H9 (cell line): ENCODE measurements around the gene FICD. TPM values are rescaled to one million over a fixed set of nuclear protein-coding genes. Genes with fewer than 3 reads are reported as not detected.
"Not testable (repeated sequence)": the region's sequence is repeated elsewhere in the genome, so short reads cannot be mapped to it uniquely, and the experiment has no call there.

Experiments
- DNase-seq: peaks from one replicate; pipeline ENCODE4 v3.0.0-alpha.2; 2017
- H2AFZ ChIP-seq: one replicate; pipeline ENCODE4 v1.6.1; 2013; ENCODE audit warnings: mild to moderate bottlenecking, low read length, control low read depth, moderate library complexity
- H2AK5ac ChIP-seq: 2 replicates; pipeline ENCODE4 v1.6.1; 2013; ENCODE audit warnings: low read length, control low read depth, mixed read lengths; ENCODE audit not compliant: insufficient read length
- H2BK120ac ChIP-seq: one replicate; pipeline ENCODE4 v1.6.1; 2013; ENCODE audit warnings: low read depth, mild to moderate bottlenecking, low read length, control low read depth, inconsistent platforms; ENCODE audit not compliant: poor library complexity, severe bottlenecking
- H2BK12ac ChIP-seq: 2 replicates; pipeline ENCODE4 v1.6.1; 2013; ENCODE audit warnings: low read length, control low read depth, mixed read lengths, low read depth; ENCODE audit not compliant: insufficient read length
- H2BK15ac ChIP-seq: 2 replicates; pipeline ENCODE4 v1.6.1; 2013; ENCODE audit warnings: low read depth, low read length, control low read depth
- H2BK20ac ChIP-seq: one replicate; pipeline ENCODE4 v1.6.1; 2013; ENCODE audit warnings: low read depth, mild to moderate bottlenecking, low read length, control low read depth, inconsistent platforms; ENCODE audit not compliant: poor library complexity, severe bottlenecking
- H2BK5ac ChIP-seq: 2 replicates; pipeline ENCODE4 v1.6.1; 2013; ENCODE audit warnings: low read length, control low read depth, mixed read lengths; ENCODE audit not compliant: insufficient read length
- H3K14ac ChIP-seq: 2 replicates; pipeline ENCODE4 v1.6.1; 2013; ENCODE audit warnings: low read length, control low read depth; ENCODE audit not compliant: insufficient read depth
- H3K18ac ChIP-seq: 2 replicates; pipeline ENCODE4 v1.6.1; 2013; ENCODE audit warnings: low read depth, mild to moderate bottlenecking, mixed read lengths, low read length, control low read depth; ENCODE audit not compliant: insufficient read length
- H3K23ac ChIP-seq: 2 replicates; pipeline ENCODE4 v1.6.1; 2013; ENCODE audit warnings: low read length, control low read depth, mixed read lengths, low read depth; ENCODE audit not compliant: insufficient read length
- H3K23me2 ChIP-seq: 2 replicates; pipeline ENCODE4 v1.6.1; 2013; ENCODE audit warnings: low read depth, mild to moderate bottlenecking, mixed read lengths, low read length, control low read depth; ENCODE audit not compliant: insufficient read length, poor library complexity, severe bottlenecking
- H3K27ac ChIP-seq: 2 replicates; pipeline ENCODE4 v1.5.1; 2013; ENCODE audit warnings: low read length, control low read depth, mixed read lengths, low read depth; ENCODE audit not compliant: insufficient read length
- H3K27me3 ChIP-seq: 2 replicates; pipeline ENCODE4 v1.6.1; 2013; ENCODE audit warnings: low read length, control low read depth, inconsistent platforms; ENCODE audit not compliant: insufficient read depth
- H3K4ac ChIP-seq: 2 replicates; pipeline ENCODE4 v1.6.1; 2013; ENCODE audit warnings: low read depth, mild to moderate bottlenecking, control low read depth, inconsistent platforms, low read length, moderate library complexity
- H3K4me1 ChIP-seq: 2 replicates; pipeline ENCODE4 v1.6.1; 2013; ENCODE audit warnings: low read length, control low read depth, inconsistent platforms; ENCODE audit not compliant: insufficient read depth
- H3K4me2 ChIP-seq: 2 replicates; pipeline ENCODE4 v1.6.1; 2013; ENCODE audit warnings: low read length, control low read depth, mixed read lengths; ENCODE audit not compliant: insufficient read length, insufficient read depth
- H3K56ac ChIP-seq: 2 replicates; pipeline ENCODE4 v1.6.1; 2013; ENCODE audit warnings: low read depth, mild to moderate bottlenecking, mixed read lengths, low read length, control low read depth; ENCODE audit not compliant: insufficient read length
- H3K79me1 ChIP-seq: 2 replicates; pipeline ENCODE4 v1.6.1; 2013; ENCODE audit warnings: low read depth, mild to moderate bottlenecking, moderate library complexity, low read length, control low read depth, inconsistent platforms; ENCODE audit not compliant: insufficient read depth, poor library complexity, severe bottlenecking
- H3K79me2 ChIP-seq: 2 replicates; pipeline ENCODE4 v1.6.1; 2013; ENCODE audit warnings: low read length, control low read depth, inconsistent platforms; ENCODE audit not compliant: insufficient read depth
- H3K9ac ChIP-seq: 2 replicates; pipeline ENCODE4 v1.6.1; 2013; ENCODE audit warnings: low read length, control low read depth, mixed read lengths; ENCODE audit not compliant: insufficient read length; ENCODE audit errors: extremely low read depth
- H3K9me3 ChIP-seq: one replicate; pipeline ENCODE4 v1.6.1; 2013; ENCODE audit warnings: low read depth, low read length, inconsistent platforms; ENCODE audit not compliant: control insufficient read depth
- H3T11ph ChIP-seq: one replicate; pipeline ENCODE4 v1.6.1; 2013; ENCODE audit warnings: mild to moderate bottlenecking, low read length, control low read depth, inconsistent platforms
- H4K20me1 ChIP-seq: one replicate; pipeline ENCODE4 v1.6.1; 2013; ENCODE audit not compliant: control insufficient read depth, insufficient read length, insufficient read depth
- H4K5ac ChIP-seq: 2 replicates; pipeline ENCODE4 v1.6.1; 2013; ENCODE audit warnings: low read depth, mild to moderate bottlenecking, mixed read lengths, low read length, control low read depth; ENCODE audit not compliant: insufficient read length
- H4K8ac ChIP-seq: replicated peaks from 2 replicates; pipeline ENCODE4 v1.6.1; 2013; ENCODE audit warnings: low read length, control low read depth, mixed read lengths, low read depth; ENCODE audit not compliant: insufficient read length
- H4K91ac ChIP-seq: 2 replicates; pipeline ENCODE4 v1.6.1; 2013; ENCODE audit warnings: low read depth, mild to moderate bottlenecking, moderate library complexity, mixed read lengths, low read length, control low read depth; ENCODE audit not compliant: insufficient read length
- H3K27ac Mint-ChIP-seq, 3 experiments: 2 replicates in 2 of 3; 3 replicates in 1 of 3; pipeline ENCODE4 v1.8.0; 2020 to 2021; ENCODE audit warnings: mixed read lengths in 3 of 3, mild to moderate bottlenecking in 1 of 3, moderate library complexity in 1 of 3
- H3K27me3 Mint-ChIP-seq: 2 replicates; pipeline ENCODE4 v1.8.0; 2021; ENCODE audit warnings: low read depth, mild to moderate bottlenecking, moderate library complexity, mixed read lengths
- H3K36me3 Mint-ChIP-seq, 3 experiments: 2 replicates in 2 of 3; 3 replicates in 1 of 3; pipeline ENCODE4 v1.8.0; 2020 to 2021; ENCODE audit warnings: low read depth in 3 of 3, mixed read lengths in 3 of 3; ENCODE audit not compliant: insufficient read depth in 1 of 3
- H3K4me1 Mint-ChIP-seq, 2 experiments: 2 replicates each; pipeline ENCODE4 v1.8.0; 2020; ENCODE audit warnings: mixed read lengths in 2 of 2
- H3K4me3 Mint-ChIP-seq, 2 experiments: 2 replicates in 1 of 2; 3 replicates in 1 of 2; pipeline ENCODE4 v1.8.0; 2020 to 2021; ENCODE audit warnings: mild to moderate bottlenecking in 2 of 2, mixed read lengths in 2 of 2, moderate library complexity in 1 of 2
- H3K9me3 Mint-ChIP-seq, 2 experiments: 2 replicates in 1 of 2; 3 replicates in 1 of 2; pipeline ENCODE4 v1.8.0; 2020; ENCODE audit warnings: mild to moderate bottlenecking in 2 of 2, mixed read lengths in 2 of 2, moderate library complexity in 1 of 2
- WGBS: extraction: QIAGEN DNeasy Blood & Tissue Kit; methylation state at CpG from one replicate; pipeline ENCODE4 v1.1.7; 2013; ENCODE audit warnings: missing lambda C conversion rate, low lambda C conversion rate, mixed read lengths; ENCODE audit not compliant: insufficient read length; ENCODE audit errors: extremely low coverage; 5-methylcytosine and 5-hydroxymethylcytosine counted together
- total RNA-seq: library from RNA; stranded (reverse); gene quantifications from 2 replicates; pipeline ENCODE4 v1.2.1, GENCODE V29; 2021

Gene FICD
- total RNA-seq, 1 experiment from 2014 or later = 5.1 TPM

DNA sequence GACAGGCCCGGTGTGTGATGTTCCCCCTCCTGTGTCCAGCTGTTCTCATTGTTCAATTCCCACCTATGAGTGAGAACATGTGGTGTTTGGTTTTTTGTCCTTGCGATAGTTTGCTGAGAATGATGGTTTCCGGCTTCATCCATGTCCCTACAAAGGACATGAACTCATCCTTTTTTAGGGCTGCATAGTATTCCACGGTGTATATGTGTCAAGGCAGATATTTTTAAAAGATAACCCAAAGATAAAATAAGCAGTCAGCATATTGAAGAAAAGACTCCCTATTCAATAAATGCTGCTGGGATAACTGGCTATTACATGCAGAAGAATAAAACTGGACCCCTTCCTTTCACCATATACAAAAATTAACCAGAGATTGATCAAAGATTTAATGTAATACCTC lies 28.0 kb upstream of the FICD start:
- not testable (repeated sequence) for H3K27ac Mint-ChIP-seq, H3K27ac ChIP-seq, H3K23me2 ChIP-seq, H3K4me3 Mint-ChIP-seq, H3K79me2 ChIP-seq, H4K91ac ChIP-seq, H4K20me1 ChIP-seq, H2BK5ac ChIP-seq, H3K9ac ChIP-seq, H3K14ac ChIP-seq, H3T11ph ChIP-seq, H3K18ac ChIP-seq, H3K56ac ChIP-seq, H3K4ac ChIP-seq, H3K79me1 ChIP-seq, H3K9me3 ChIP-seq, H3K23ac ChIP-seq, H2BK120ac ChIP-seq, DNase-seq, H2BK15ac ChIP-seq, H3K4me2 ChIP-seq, H2AFZ ChIP-seq, H2BK20ac ChIP-seq, H3K36me3 Mint-ChIP-seq, H3K4me1 ChIP-seq, H3K27me3 Mint-ChIP-seq, H4K8ac ChIP-seq, H4K5ac ChIP-seq, H2BK12ac ChIP-seq, H3K27me3 ChIP-seq, H2AK5ac ChIP-seq
- peaks cover 9 to 12% of the 10 kb centered on the region in 2 experiments for H3K9me3 Mint-ChIP-seq
- WGBS = no CpG with 5 or more reads among the region's 4 CpGs
- peaks cover 11 to 12% of the 10 kb centered on the region in 2 experiments for H3K4me1 Mint-ChIP-seq
